Natural killer cell (primary cell): Measurements from ENCODE around the gene DNAH7. TPM values are rescaled to one million over a fixed set of nuclear protein-coding genes. Genes with fewer than 3 reads are reported as not detected.

Experiments used
- ATAC-seq, 3 donors: fragments of 150-1000 bp in 2 of 3; fragments of 200-7000 bp in 1 of 3; cut with Tn5 transposase; 1 replicate in 1 of 3; 2 replicates in 2 of 3; pipeline ENCODE4 v1.10.0; 2021; ENCODE audit warnings: mild to moderate bottlenecking in 2 of 3, moderate library complexity in 2 of 3
- DNase-seq, 2 donors: peaks; one replicate each; pipeline versions ENCODE4 v3.0.0 to v3.0.0-alpha.2; 2013 to 2021; ENCODE audit warnings: mixed read lengths in 1 of 2
- H3K27ac ChIP-seq: one replicate; pipeline ENCODE4 v1.5.1; 2013; ENCODE audit warnings: mild to moderate bottlenecking, low read length
- H3K27me3 ChIP-seq: one replicate; pipeline ENCODE4 v1.6.1; 2013; ENCODE audit warnings: low read length; ENCODE audit not compliant: control insufficient read depth, insufficient read depth
- H3K36me3 ChIP-seq: one replicate; pipeline ENCODE4 v1.6.1; 2013; ENCODE audit warnings: low read length; ENCODE audit not compliant: control insufficient read depth, insufficient read depth
- H3K4me1 ChIP-seq: one replicate; pipeline ENCODE4 v1.6.1; 2013; ENCODE audit warnings: low read length; ENCODE audit not compliant: control insufficient read depth, insufficient read depth
- H3K4me3 ChIP-seq: one replicate; pipeline ENCODE4 v1.5.1; 2013; ENCODE audit warnings: low read length
- H3K9me3 ChIP-seq: one replicate; pipeline ENCODE4 v1.6.1; 2013; ENCODE audit warnings: low read length; ENCODE audit not compliant: control insufficient read depth, insufficient read depth
- H3K27ac Mint-ChIP-seq, 2 donors: one replicate each; pipeline ENCODE4 v1.8.0; 2022; ENCODE audit warnings: mild to moderate bottlenecking in 2 of 2, mixed read lengths in 2 of 2, moderate library complexity in 1 of 2
- H3K27me3 Mint-ChIP-seq, 2 donors: one replicate each; pipeline ENCODE4 v1.8.0; 2022; ENCODE audit warnings: low read depth in 2 of 2, mixed read lengths in 2 of 2
- H3K36me3 Mint-ChIP-seq: one replicate; pipeline ENCODE4 v1.8.0; 2022; ENCODE audit warnings: mixed read lengths
- H3K4me1 Mint-ChIP-seq, 2 donors: one replicate each; pipeline ENCODE4 v1.8.0; 2022; ENCODE audit warnings: mixed read lengths in 2 of 2
- H3K4me3 Mint-ChIP-seq: one replicate; pipeline ENCODE4 v1.8.0; 2022; ENCODE audit warnings: mild to moderate bottlenecking, moderate library complexity, mixed read lengths
- H3K9me3 Mint-ChIP-seq, 2 donors: one replicate each; pipeline ENCODE4 v1.8.0; 2022; ENCODE audit warnings: mixed read lengths in 2 of 2
- CTCF ChIP-seq: fragments of 200-600 bp; IDR thresholded peaks from one replicate; pipeline ENCODE4 v1.8.0; 2022; ENCODE audit warnings: antibody characterized with exemption
- WGBS: methylation state at CpG from one replicate; pipeline ENCODE4 v1.1.7; 2013; ENCODE audit warnings: missing lambda C conversion rate; ENCODE audit not compliant: insufficient coverage; 5-methylcytosine and 5-hydroxymethylcytosine counted together
- intact Hi-C: fragments of 100-400 bp; cut with micrococcal nuclease; formaldehyde crosslinking; loops from one replicate; pipeline ENCODE4 v1.14.2; 2022
- total RNA-seq, 4 donors: library from RNA; stranded (reverse); fragments of 120-200 nt in 1 of 4; gene quantifications; one replicate each; pipeline versions ENCODE4 v1.2.3 to v1.2.4, GENCODE V29; 2013 to 2022

DNAH7 gene
- total RNA-seq, 3 donors from 2014 or later (not counting 1 experiment from before 2014, with no cell fraction given) = 0.07 to 0.20 TPM; not detected in 1

- H3K27ac ChIP-seq = no peak overlapping the region
- peaks cover under 1% of the 10 kb centered on the region for H3K36me3 Mint-ChIP-seq
- H3K4me1 ChIP-seq = no peaks in the 10 kb centered on the region
- H3K27ac Mint-ChIP-seq = no peak overlapping the region
- intact Hi-C loops = no loop called here
- no peak for ATAC-seq
- H3K4me1 Mint-ChIP-seq = peaks cover 4 to 5% of the 10 kb centered on the region in 2 donors
- no peaks in the 10 kb centered on the region for H3K9me3 ChIP-seq
- TF ChIP-seq CTCF = no peak
- DNase-seq = no peak
- no peaks in the 10 kb centered on the region for H3K27me3 ChIP-seq
- H3K4me3 ChIP-seq = no peak overlapping the region
- no peaks in the 10 kb centered on the region for H3K9me3 Mint-ChIP-seq
- no peaks in the 10 kb centered on the region for H3K27me3 Mint-ChIP-seq
- H3K4me3 Mint-ChIP-seq = no peak overlapping the region
- peaks cover 47% of the 10 kb centered on the region for H3K36me3 ChIP-seq
Measured at GRCh38 chr2:195711478-195711877, 357.2 kb downstream of the DNAH7 start.

GRCh38 chr2:195709901-195710806 lies 358.5 kb downstream of the DNAH7 start:
- no peaks in the 10 kb centered on the region for H3K27me3 ChIP-seq
- no peaks in the 10 kb centered on the region for H3K9me3 Mint-ChIP-seq
- no peak for DNase-seq
- no peak overlapping the region for H3K27ac ChIP-seq
- intact Hi-C loops = no loop called here
- H3K4me1 ChIP-seq = no peaks in the 10 kb centered on the region
- H3K4me3 ChIP-seq = no peak overlapping the region
- no peak overlapping the region for H3K27ac Mint-ChIP-seq
- 88% methylated on average over 1 of the region's 2 CpGs for WGBS
- peaks cover 4 to 5% of the 10 kb centered on the region in 2 donors for H3K4me1 Mint-ChIP-seq
- no peaks in the 10 kb centered on the region for H3K27me3 Mint-ChIP-seq
- H3K9me3 ChIP-seq = no peaks in the 10 kb centered on the region
- ATAC-seq = no peak
- no peak overlapping the region for H3K4me3 Mint-ChIP-seq
- no peaks in the 10 kb centered on the region for H3K36me3 Mint-ChIP-seq
- peaks cover 36% of the 10 kb centered on the region for H3K36me3 ChIP-seq
- no peak for TF ChIP-seq CTCF

- H3K4me3 ChIP-seq = no peak overlapping the region
- no peak overlapping the region for H3K27ac ChIP-seq
- no peaks in the 10 kb centered on the region for H3K27me3 ChIP-seq
- intact Hi-C loops = no loop called here
- no peaks in the 10 kb centered on the region for H3K9me3 ChIP-seq
- WGBS = 100% methylated on average over 2 of the region's 5 CpGs
- no peaks in the 10 kb centered on the region for H3K4me1 ChIP-seq
- peaks cover 16% of the 10 kb centered on the region for H3K36me3 ChIP-seq
- no peak for TF ChIP-seq CTCF
- ATAC-seq (no peak), DNase-seq (no peak)
- H3K36me3 Mint-ChIP-seq = peaks cover 4% of the 10 kb centered on the region
- H3K27ac Mint-ChIP-seq = no peak overlapping the region
- H3K9me3 Mint-ChIP-seq = peaks cover 0 to 1% of the 10 kb centered on the region in 2 donors
- no peaks in the 10 kb centered on the region for H3K27me3 Mint-ChIP-seq
- no peak overlapping the region for H3K4me3 Mint-ChIP-seq
- peaks cover 8 to 13% of the 10 kb centered on the region in 2 donors for H3K4me1 Mint-ChIP-seq
Measured at GRCh38 chr2:195706161-195706900, 362.3 kb downstream of the DNAH7 start.
